H1 (cell line): ENCODE data around the gene RPTOR. TPM values are rescaled to one million over a fixed set of nuclear protein-coding genes. Genes with fewer than 3 reads are reported as not detected.

Experiments used
- CTCF ChIA-PET: fragments of 300-600 bp; sonication (Branson Sonifier 250); formaldehyde crosslinking; loops from one replicate; lab custom pipeline; 2021; ENCODE audit not compliant: partially characterized antibody; lab: Charles Lee
- POLR2A ChIA-PET: fragments of 300-600 bp; sonication (Branson Sonifier 250); formaldehyde crosslinking; loops from one replicate; lab custom pipeline; 2021; ENCODE audit warnings: inconsistent platforms; ENCODE audit not compliant: partially characterized antibody; lab: Charles Lee
- DNase-seq, 2 experiments: peaks; one replicate each; pipeline versions ENCODE4 v3.0.0 to v3.0.0-alpha.2; 2010 to 2022; ENCODE audit warnings: low spot score in 2 of 2, low read depth in 1 of 2, mixed read lengths in 1 of 2
- FAIRE-seq: peaks from 2 replicates; lab custom pipeline; 2011; peaks lifted over from hg19 to GRCh38; lab: Jason Lieb, UNC
- H2AFZ ChIP-seq: 2 replicates; pipeline ENCODE4 v1.8.1; 2012; ENCODE audit warnings: low read length, inconsistent platforms
- H2AK5ac ChIP-seq: 2 replicates; pipeline ENCODE4 v1.6.1; 2013; ENCODE audit warnings: low read depth, low read length
- H2BK120ac ChIP-seq: replicated peaks from 2 replicates; pipeline ENCODE3; 2013; ENCODE audit warnings: low read depth, low read length, inconsistent platforms
- H2BK12ac ChIP-seq: 2 replicates; pipeline ENCODE4 v1.6.1; 2013; ENCODE audit warnings: low read depth, low read length
- H2BK15ac ChIP-seq: 2 replicates; pipeline ENCODE4 v1.6.1; 2013; ENCODE audit warnings: low read length
- H2BK20ac ChIP-seq: 2 replicates; pipeline ENCODE4 v1.6.1; 2013; ENCODE audit warnings: low read length
- H2BK5ac ChIP-seq: 2 replicates; pipeline ENCODE4 v1.6.1; 2013; ENCODE audit warnings: low read depth, low read length
- H3K14ac ChIP-seq: 2 replicates; pipeline ENCODE4 v1.6.1; 2013; ENCODE audit warnings: inconsistent platforms; ENCODE audit not compliant: insufficient read length
- H3K18ac ChIP-seq: 2 replicates; pipeline ENCODE4 v1.6.1; 2013; ENCODE audit warnings: low read length; ENCODE audit errors: extremely low read depth
- H3K23ac ChIP-seq: 2 replicates; pipeline ENCODE4 v1.6.1; 2013; ENCODE audit warnings: inconsistent platforms; ENCODE audit not compliant: insufficient read length
- H3K23me2 ChIP-seq: 2 replicates; pipeline ENCODE4 v1.6.1; 2013; ENCODE audit warnings: low read depth, low read length
- H3K27ac ChIP-seq: 2 replicates; pipeline ENCODE4 v1.6.1; 2011; ENCODE audit warnings: low read depth, low read length, inconsistent platforms
- H3K27me3 ChIP-seq, 4 experiments: replicated peaks in 1 of 4; 1 replicate in 1 of 4; 2 replicates in 3 of 4; pipeline versions ENCODE4 v1.6.1 to v1.8.1; 2011 to 2013; ENCODE audit warnings: low read length in 3 of 4, mild to moderate bottlenecking in 3 of 4, inconsistent platforms in 2 of 4, mixed read lengths in 2 of 4, moderate library complexity in 1 of 4; ENCODE audit not compliant: control insufficient read depth in 3 of 4, insufficient read depth in 3 of 4; ENCODE audit errors: extremely low read depth in 1 of 4
- H3K36me3 ChIP-seq, 4 experiments: 2 replicates each; pipeline versions ENCODE4 v1.6.1 to v1.8.1; 2011 to 2013; ENCODE audit warnings: mild to moderate bottlenecking in 4 of 4, low read length in 3 of 4, moderate library complexity in 2 of 4, control low read depth in 1 of 4, inconsistent platforms in 1 of 4; ENCODE audit not compliant: insufficient read depth in 4 of 4, control insufficient read depth in 2 of 4
- H3K4ac ChIP-seq: replicated peaks from 2 replicates; pipeline ENCODE3; 2013; ENCODE audit warnings: low read length, low read depth, mixed read lengths, inconsistent platforms; ENCODE audit not compliant: insufficient read length
- H3K4me1 ChIP-seq, 4 experiments: replicated peaks in 1 of 4; 1 replicate in 1 of 4; 2 replicates in 3 of 4; pipeline versions ENCODE4 v1.6.1 to v1.8.1; 2011 to 2013; ENCODE audit warnings: low read length in 3 of 4, inconsistent platforms in 2 of 4, mixed read lengths in 1 of 4; ENCODE audit not compliant: insufficient read depth in 4 of 4, control insufficient read depth in 3 of 4
- H3K4me2 ChIP-seq, 2 experiments: 2 replicates each; pipeline versions ENCODE4 v1.6.1 to v1.8.1; 2011 to 2013; ENCODE audit warnings: low read depth in 2 of 2, low read length in 2 of 2, control low read depth in 1 of 2, inconsistent platforms in 1 of 2, mild to moderate bottlenecking in 1 of 2; ENCODE audit not compliant: insufficient read depth in 1 of 2
- H3K4me3 ChIP-seq, 4 experiments: fragments of 200-600, 300-600 bp in 1 of 4; sonication (generic), shearing (Covaris generic), sonication (Bioruptor Twin) in 1 of 4; 2 replicates each; pipeline versions ENCODE4 v1.5.1 to v1.8.1; 2011 to 2016; ENCODE audit warnings: low read length in 4 of 4, low read depth in 3 of 4, control low read depth in 2 of 4, inconsistent platforms in 2 of 4, mild to moderate bottlenecking in 2 of 4, mixed read lengths in 1 of 4, moderate library complexity in 1 of 4; ENCODE audit not compliant: insufficient read depth in 2 of 4; ENCODE audit errors: extremely low read depth in 1 of 4
- H3K56ac ChIP-seq: replicated peaks from 2 replicates; pipeline ENCODE3; 2013; ENCODE audit warnings: low read depth, mild to moderate bottlenecking, mixed read lengths, low read length, inconsistent platforms; ENCODE audit not compliant: insufficient read length
- H3K79me1 ChIP-seq: 2 replicates; pipeline ENCODE4 v1.6.1; 2013; ENCODE audit warnings: low read depth, low read length, control low read depth
- H3K79me2 ChIP-seq, 2 experiments: 2 replicates each; pipeline versions ENCODE4 v1.6.1 to v1.8.1; 2012 to 2013; ENCODE audit warnings: low read length in 2 of 2, mild to moderate bottlenecking in 2 of 2, inconsistent platforms in 1 of 2; ENCODE audit not compliant: insufficient read depth in 2 of 2, control insufficient read depth in 1 of 2
- H3K9ac ChIP-seq, 4 experiments: replicated peaks in 1 of 4; 1 replicate in 1 of 4; 2 replicates in 3 of 4; pipeline versions ENCODE4 v1.6.1 to v1.8.1; 2011 to 2013; ENCODE audit warnings: low read depth in 3 of 4, low read length in 3 of 4, control low read depth in 2 of 4, mild to moderate bottlenecking in 2 of 4, moderate library complexity in 2 of 4, inconsistent platforms in 1 of 4; ENCODE audit errors: extremely low read depth in 1 of 4
- H3K9me3 ChIP-seq, 2 experiments: 2 replicates each; pipeline versions ENCODE4 v1.6.1 to v1.8.1; 2012 to 2013; ENCODE audit warnings: mild to moderate bottlenecking in 2 of 2, moderate library complexity in 2 of 2, control low read depth in 1 of 2, inconsistent platforms in 1 of 2, low read depth in 1 of 2, low read length in 1 of 2, mixed read lengths in 1 of 2; ENCODE audit not compliant: insufficient read depth in 2 of 2
- H4K20me1 ChIP-seq, 2 experiments: replicated peaks in 1 of 2; 2 replicates each; pipeline versions ENCODE3 to v1.8.1; 2011 to 2013; ENCODE audit warnings: inconsistent platforms in 2 of 2, low read length in 2 of 2, mild to moderate bottlenecking in 1 of 2; ENCODE audit not compliant: insufficient read depth in 2 of 2, control insufficient read depth in 1 of 2
- H4K5ac ChIP-seq: 2 replicates; pipeline ENCODE4 v1.6.1; 2013; ENCODE audit warnings: low read length, low read depth, mixed read lengths, inconsistent platforms; ENCODE audit not compliant: insufficient read length
- H4K8ac ChIP-seq: 2 replicates; pipeline ENCODE4 v1.8.0; 2013; ENCODE audit warnings: mild to moderate bottlenecking, moderate library complexity, low read length, inconsistent platforms; ENCODE audit not compliant: insufficient read depth; ENCODE audit errors: extremely low read depth
- H4K91ac ChIP-seq: replicated peaks from 2 replicates; pipeline ENCODE3; 2013; ENCODE audit warnings: low read length, mixed read lengths, inconsistent platforms; ENCODE audit not compliant: insufficient read length
- ATF3 ChIP-seq: IDR thresholded peaks from 2 replicates; pipeline ENCODE4 v1.6.1; 2011; ENCODE audit warnings: low read depth, mild to moderate bottlenecking, low read length; ENCODE audit not compliant: insufficient read depth
- BCL11A ChIP-seq, 2 experiments: IDR thresholded peaks; one replicate each; pipeline ENCODE4 v1.6.1; 2011; ENCODE audit warnings: low read depth in 2 of 2, low read length in 2 of 2, mild to moderate bottlenecking in 2 of 2
- CHD1 ChIP-seq: IDR thresholded peaks from 2 replicates; pipeline ENCODE4 v1.6.1; 2012; ENCODE audit warnings: low read depth, low read length, improper control_type of control experiment
- CTBP2 ChIP-seq: IDR thresholded peaks from 2 replicates; pipeline ENCODE4 v1.7.0; 2011; ENCODE audit warnings: borderline replicate concordance, mild to moderate bottlenecking, moderate library complexity, mixed read lengths, low read length; ENCODE audit not compliant: insufficient read depth, insufficient read length
- EGR1 ChIP-seq: IDR thresholded peaks from 2 replicates; pipeline ENCODE4 v1.6.1; 2011; ENCODE audit warnings: low read depth, low read length, borderline replicate concordance
- HDAC2 ChIP-seq, 2 experiments: fragments of 300-600 bp in 1 of 2; sonication (generic) in 1 of 2; IDR thresholded peaks; 2 replicates each; pipeline ENCODE4 v1.6.1; 2011 to 2012; ENCODE audit warnings: low read depth in 2 of 2, low read length in 2 of 2, mild to moderate bottlenecking in 2 of 2, moderate library complexity in 2 of 2, borderline replicate concordance in 1 of 2, inconsistent platforms in 1 of 2
- POLR2AphosphoS5 ChIP-seq: IDR thresholded peaks from 2 replicates; pipeline ENCODE4 v1.6.1; 2011; ENCODE audit warnings: low read depth, low read length
- POU5F1 ChIP-seq: IDR thresholded peaks from 2 replicates; pipeline ENCODE4 v1.6.1; 2011; ENCODE audit warnings: low read depth, mild to moderate bottlenecking, low read length, moderate library complexity
- RNF2 ChIP-seq: fragments of 200-900, 300-1000 bp; sonication (generic); IDR thresholded peaks from 2 replicates; pipeline ENCODE4 v1.7.1; 2016; ENCODE audit warnings: borderline replicate concordance, low read depth, mild to moderate bottlenecking, antibody characterized with exemption, low read length; ENCODE audit not compliant: poor library complexity, severe bottlenecking; ENCODE audit errors: missing control alignments
- SIN3A ChIP-seq, 2 experiments: IDR thresholded peaks in 1 of 2; conservative IDR thresholded peaks in 1 of 2; 2 replicates each; pipeline ENCODE4 v1.6.1; 2011 to 2012; ENCODE audit warnings: low read length in 2 of 2, improper control_type of control experiment in 1 of 2, low read depth in 1 of 2, mild to moderate bottlenecking in 1 of 2
- SIX5 ChIP-seq: IDR thresholded peaks from 2 replicates; pipeline ENCODE4 v1.6.1; 2011; ENCODE audit warnings: mild to moderate bottlenecking, low read depth, low read length
- SP4 ChIP-seq: IDR thresholded peaks from 2 replicates; pipeline ENCODE4 v1.6.1; 2012; ENCODE audit warnings: low read length, inconsistent platforms
- SRF ChIP-seq: IDR thresholded peaks from 2 replicates; pipeline ENCODE4 v1.6.1; 2011; ENCODE audit warnings: mild to moderate bottlenecking, low read depth, low read length, moderate library complexity
- WGBS, 2 experiments: shearing (Covaris generic) in 1 of 2; methylation state at CpG; one replicate each; pipeline versions ENCODE4 v1.1.6 to v1.1.7; 2013 to 2015; ENCODE audit warnings: low lambda C conversion rate in 2 of 2, mixed read lengths in 2 of 2, inconsistent platforms in 1 of 2, low coverage in 1 of 2, missing lambda C conversion rate in 1 of 2; ENCODE audit not compliant: insufficient replicate concordance in 2 of 2, insufficient coverage in 1 of 2, insufficient read length in 1 of 2; ENCODE audit errors: extremely low coverage in 1 of 2, missing lambda C conversion rate in 1 of 2; 5-methylcytosine and 5-hydroxymethylcytosine counted together
- polyA plus RNA-seq, 7 experiments: library from polyadenylated mRNA; depleted of rRNA in 3 of 7; stranded (reverse) in 5 of 7; unstranded in 2 of 7; fragments of >200 nt in 5 of 7; fragments of 200-250 nt in 2 of 7; gene quantifications; 1 replicate in 5 of 7; 2 replicates in 1 of 7; 4 replicates in 1 of 7; pipeline versions ENCODE4 v1.2.1 to v1.2.3, GENCODE V29; 2011 to 2013; ENCODE audit warnings: missing spikeins in 2 of 7, mixed read lengths in 2 of 7
- total RNA-seq: library from RNA; stranded (reverse); fragmentation: NEBNext Ultra II Directional; extraction: Animal tissue kit (Norgen Biotek cat#: 25700); gene quantifications from 2 replicates; pipeline ENCODE4 v1.2.1, GENCODE V29; 2021

RPTOR gene
- total and polyA plus RNA-seq, 2 of the 8 experiments (the other 6 are each of a cell fraction or from before 2014, with no cell fraction given) = 6.9 to 28.7 TPM

- no peak overlapping the region for H3K27ac ChIP-seq
- DNase-seq = no peak
- WGBS, 2 experiments = 90% methylated on average over 10 of the region's 10 CpGs; no CpG with 5 or more reads in 1 of the 2 experiments
- H3K79me2 ChIP-seq = no peaks in the 10 kb centered on the region
- no peaks in the 10 kb centered on the region for H3K9me3 ChIP-seq
- no peak overlapping the region for H2AK5ac ChIP-seq
- no peak overlapping the region for H2BK120ac ChIP-seq
- POLR2A ChIA-PET = no interaction called here
- no peak overlapping the region for H3K56ac ChIP-seq
- H4K5ac ChIP-seq = no peak overlapping the region
- no peak overlapping the region for H2AFZ ChIP-seq
- H2BK5ac ChIP-seq = no peak overlapping the region
- no peak overlapping the region for H3K18ac ChIP-seq
- H3K4me3 ChIP-seq = no peak overlapping the region
- no peak overlapping the region for H3K4ac ChIP-seq
- no peak overlapping the region for H4K8ac ChIP-seq
- H2BK20ac ChIP-seq = no peak overlapping the region
- no peak for FAIRE-seq
- no peak overlapping the region for H4K91ac ChIP-seq
- CTCF ChIA-PET = interaction anchor here (1.5 to 1.9 kb wide), 4 partner anchors 11 to 130 kb away, joined by 3 to 6 read pairs (median 5); no protein-coding TSS in a partner anchor
- no peaks in the 10 kb centered on the region for H3K27me3 ChIP-seq
- H3K4me2 ChIP-seq = no peak overlapping the region
- H3K79me1 ChIP-seq = no peaks in the 10 kb centered on the region
- no peak overlapping the region for H2BK12ac ChIP-seq
- H3K23ac ChIP-seq = no peak overlapping the region
- no peak overlapping the region for H2BK15ac ChIP-seq
- no peak overlapping the region for H3K14ac ChIP-seq
- no peaks in the 10 kb centered on the region for H4K20me1 ChIP-seq
- TF ChIP-seq SRF (no peak), BCL11A (IDR thresholded peaks at IDR 0.05; ENCODE audit: low read depth in 2 of 2, low read length in 2 of 2) (no peak), SP4 (no peak), CTBP2 (no peak), ATF3 (no peak), SIN3A (conservative IDR thresholded peaks at IDR 0.05 in 1 of 2, IDR thresholded peaks at IDR 0.05 in 1 of 2; ENCODE audit: low read depth in 1 of 2, low read length in 2 of 2) (no peak), RNF2 (no peak), SIX5 (no peak), CHD1 (no peak), HDAC2 (IDR thresholded peaks at IDR 0.05; ENCODE audit: borderline replicate concordance in 1 of 2, low read depth in 2 of 2, low read length in 2 of 2) (no peak), POLR2AphosphoS5 (no peak), EGR1 (no peak), POU5F1 (no peak)
- peaks cover 0 to 7% (median 3%) of the 10 kb centered on the region in 4 experiments; a peak in 4 of 7 replicates for H3K4me1 ChIP-seq
- H3K36me3 ChIP-seq = no peaks in the 10 kb centered on the region
- H3K23me2 ChIP-seq = no peaks in the 10 kb centered on the region
- no peak overlapping the region for H3K9ac ChIP-seq
These were observed 224.3 kb downstream of the RPTOR start for GRCh38 chr17:80768936-80769335.
